Measurements from ENCODE around the gene TMEM200B.
"Not testable (repeated sequence)": the region's sequence is repeated elsewhere in the genome, so short reads cannot be mapped to it uniquely, and the experiment has no call there.

Gene TMEM200B

DNA sequence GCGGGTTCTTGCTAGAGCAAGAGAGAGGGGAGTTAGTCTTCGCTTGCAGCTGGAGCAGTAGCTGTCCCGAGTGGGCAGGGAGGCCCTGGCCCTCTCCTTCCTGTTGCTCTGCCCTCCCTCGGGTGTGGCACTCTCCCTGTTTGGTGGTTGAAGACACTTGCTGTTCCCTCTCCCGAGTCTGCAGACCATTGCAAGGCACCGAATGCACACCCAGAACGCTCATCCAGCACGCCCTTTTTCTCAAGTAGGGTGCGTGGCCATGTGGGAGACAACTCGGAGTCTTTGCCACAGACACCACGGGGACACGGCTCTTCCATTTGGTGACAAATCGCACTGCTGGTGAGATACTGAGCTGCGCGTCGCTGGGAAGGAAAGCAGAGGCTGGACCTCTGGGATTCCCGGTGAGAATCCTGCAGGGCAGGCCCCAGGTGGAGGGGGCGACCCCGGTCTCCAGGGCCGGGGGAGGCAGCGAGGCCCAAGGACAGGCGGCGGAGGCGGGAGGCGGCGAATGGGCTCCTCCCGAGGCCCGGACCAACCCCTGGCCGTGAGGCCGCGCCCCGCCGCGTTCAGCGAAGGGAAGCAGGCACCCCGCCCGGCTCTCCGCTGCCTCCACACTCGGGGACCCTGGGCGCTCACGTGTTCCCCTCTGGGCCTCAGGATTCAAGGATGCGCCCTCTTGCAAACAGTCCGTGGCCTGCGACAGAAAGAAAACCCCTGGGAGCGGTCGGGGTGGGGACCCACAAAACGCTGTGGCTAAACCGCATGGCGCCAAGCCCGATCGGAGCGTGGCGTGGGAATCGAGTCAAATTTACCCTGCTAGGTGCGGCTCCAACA lies 10.4 kb upstream of the TMEM200B start:
- no peak for DNase-seq

- DNase-seq = not testable (repeated sequence)
Observed at GRCh38 chr1:29131056-29131455, 7.4 kb upstream of the TMEM200B start.

DNA sequence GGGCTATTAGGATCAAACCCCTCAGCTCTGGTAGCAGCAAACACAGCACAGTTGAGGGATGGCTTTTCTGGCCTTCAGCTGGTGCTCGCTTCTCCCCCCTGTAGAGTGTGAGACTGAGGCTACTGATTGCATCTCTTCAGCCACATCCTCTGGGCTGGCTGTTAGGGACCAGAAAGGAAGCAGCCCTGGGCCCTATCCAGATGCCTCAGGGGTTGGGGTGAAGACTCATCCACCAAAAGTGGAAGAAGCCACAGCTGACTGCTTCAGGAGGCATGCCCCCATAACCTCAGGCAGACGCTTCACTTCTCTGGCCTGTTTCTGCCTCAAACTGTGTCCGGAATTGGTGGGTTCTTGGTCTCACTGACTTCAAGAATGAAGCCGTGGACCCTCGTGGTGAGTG lies 6.2 kb upstream of the TMEM200B start:
- DNase-seq = no peak

GRCh38 chr1:29128739-29129138 lies 5.0 kb upstream of the TMEM200B start:
- DNase-seq = no peak

DNA sequence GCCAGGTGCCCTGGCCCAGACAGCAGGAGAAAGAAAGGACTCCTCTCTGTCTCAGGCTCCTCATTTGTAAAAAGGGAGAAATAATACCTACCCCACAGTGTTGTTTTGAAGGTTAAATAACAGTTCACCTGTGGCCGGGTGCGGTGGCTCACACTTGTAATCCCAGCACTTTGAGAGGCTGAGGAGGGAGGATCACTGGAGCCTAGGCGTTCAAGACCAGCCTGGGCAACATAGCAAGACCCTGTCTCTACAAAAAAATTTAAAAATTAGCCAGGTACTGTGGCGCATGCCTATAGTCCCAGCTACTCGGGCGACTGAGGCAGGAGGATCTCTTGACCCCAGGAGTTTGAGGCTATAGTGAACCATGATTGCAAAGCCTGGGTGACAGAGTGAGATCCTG lies 2.5 kb upstream of the TMEM200B start:
- no peak for DNase-seq

- DNase-seq = no peak
Observed at GRCh38 chr1:29125788-29126187, 2.1 kb upstream of the TMEM200B start.

DNA sequence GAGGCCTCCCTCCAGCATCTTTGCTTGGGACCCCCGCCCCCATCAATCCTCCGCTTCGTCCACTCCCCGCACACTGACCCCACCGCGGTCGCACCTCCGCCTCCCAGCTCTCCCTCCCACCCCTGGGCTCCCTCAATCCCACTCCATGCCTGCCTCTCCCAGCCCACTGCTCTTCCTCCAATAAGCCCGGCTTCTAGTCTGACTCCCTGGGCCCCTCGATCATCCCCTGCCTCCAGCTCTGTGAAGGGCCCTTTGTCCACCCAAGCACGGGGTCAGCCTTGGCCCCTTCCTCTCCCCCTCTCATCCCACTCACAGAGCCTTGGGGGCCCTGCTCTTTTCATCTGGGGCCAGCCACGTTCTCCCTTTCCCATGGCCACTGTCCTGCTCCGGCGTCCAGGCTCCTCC lies 1.5 kb upstream of the TMEM200B start:
- DNase-seq = no peak

- DNase-seq = peak; percentile 82
Observed at GRCh38 chr1:29124366-29125236, 898 bp upstream of the TMEM200B start.

DNA sequence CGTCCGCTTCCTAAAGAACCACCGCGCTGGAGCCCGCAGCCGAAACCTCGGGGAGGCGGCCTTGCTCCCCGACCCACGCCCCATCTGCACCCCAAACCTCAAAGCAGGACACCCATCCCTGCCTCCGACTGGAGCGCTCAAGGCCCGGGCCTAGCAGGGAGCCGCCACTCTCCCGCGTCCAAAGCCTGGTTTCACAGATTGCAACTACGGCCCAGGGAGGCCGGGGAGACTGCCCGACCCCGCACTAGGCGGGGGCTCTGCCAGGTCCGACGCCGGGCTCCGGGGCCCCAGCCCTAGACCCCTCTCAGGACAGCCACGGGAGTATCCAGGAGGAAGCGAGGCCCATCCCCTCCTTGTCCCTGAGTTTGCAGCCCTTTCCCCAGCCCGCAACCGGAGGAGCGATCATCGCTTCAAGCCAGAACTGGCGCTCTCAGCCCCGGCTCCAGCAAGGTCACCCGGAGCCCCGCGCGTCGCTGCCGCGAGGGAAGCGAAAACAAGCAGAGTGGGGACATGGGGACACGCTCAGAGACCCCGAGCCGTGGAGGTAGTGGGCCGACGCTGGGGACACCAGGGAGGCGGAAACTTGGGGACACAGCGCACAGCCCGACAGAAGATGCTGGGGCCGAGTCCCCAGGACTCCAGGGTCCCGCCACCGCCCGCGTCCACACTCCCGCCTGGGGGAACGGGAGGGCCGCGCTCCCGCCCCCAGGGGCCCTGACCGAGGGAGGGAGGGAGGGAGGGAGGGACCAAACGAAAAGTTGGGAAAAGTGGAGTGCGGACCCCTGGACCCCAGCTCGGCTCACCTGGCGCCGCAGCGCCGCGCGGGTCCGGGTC lies 433 bp downstream of the TMEM200B start:
- DNase-seq = peak; percentile 73

GRCh38 chr1:29122682-29123052 lies 1.0 kb downstream of the TMEM200B start:
- peak; percentile 72 for DNase-seq

GRCh38 chr1:29121936-29122681 lies 1.6 kb downstream of the TMEM200B start:
- DNase-seq = peak; percentile 45

DNA sequence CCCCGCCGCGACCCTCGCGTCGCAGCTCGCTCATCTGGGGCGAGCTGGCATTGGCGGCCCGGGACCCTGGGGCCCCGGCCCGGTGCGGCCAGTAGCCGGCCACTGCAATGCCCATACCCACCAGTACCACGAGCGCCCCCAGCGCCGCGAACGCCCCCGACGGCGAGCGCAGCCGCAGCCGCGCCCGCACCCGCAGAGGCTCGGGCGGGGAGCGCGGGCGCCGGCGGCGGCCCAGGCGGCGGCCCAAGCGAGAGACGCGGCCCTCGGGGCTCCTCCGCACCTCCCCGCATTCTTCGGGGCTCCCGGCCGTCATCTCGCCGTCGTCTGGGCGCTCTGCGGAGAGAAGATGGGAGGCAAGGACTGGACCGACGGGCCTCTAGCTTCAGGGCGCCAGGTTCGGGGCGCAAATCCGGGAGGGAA lies 2.2 kb downstream of the TMEM200B start:
- peak; percentile 50 for DNase-seq

DNA sequence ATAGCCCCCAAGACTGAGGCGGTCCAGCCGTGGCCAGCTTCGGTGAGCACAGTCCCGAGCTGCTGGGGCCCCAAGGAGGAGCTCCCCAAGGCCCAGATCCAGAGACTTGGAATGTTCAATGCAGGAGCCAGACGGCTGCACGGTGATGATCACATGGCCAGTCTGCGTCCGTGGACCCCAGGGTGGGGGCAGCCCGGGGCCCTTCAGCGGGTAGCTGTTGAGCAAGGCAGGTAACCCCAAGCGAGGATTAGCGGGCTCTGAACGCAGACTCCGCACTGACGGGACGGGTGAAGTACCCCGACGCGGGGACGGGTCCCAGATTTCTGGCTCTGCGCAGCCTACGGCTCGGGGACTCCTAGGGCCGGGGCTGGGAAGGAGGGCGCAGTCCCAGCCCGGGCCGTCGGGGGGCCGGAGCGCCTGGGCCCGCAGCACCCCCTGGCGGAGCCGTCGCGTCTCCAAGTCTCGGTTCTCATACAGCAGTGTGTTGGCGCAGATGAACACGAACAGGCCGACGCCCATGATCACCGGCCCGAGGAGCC lies 2.7 kb downstream of the TMEM200B start:
- DNase-seq = peak; percentile 71

DNA sequence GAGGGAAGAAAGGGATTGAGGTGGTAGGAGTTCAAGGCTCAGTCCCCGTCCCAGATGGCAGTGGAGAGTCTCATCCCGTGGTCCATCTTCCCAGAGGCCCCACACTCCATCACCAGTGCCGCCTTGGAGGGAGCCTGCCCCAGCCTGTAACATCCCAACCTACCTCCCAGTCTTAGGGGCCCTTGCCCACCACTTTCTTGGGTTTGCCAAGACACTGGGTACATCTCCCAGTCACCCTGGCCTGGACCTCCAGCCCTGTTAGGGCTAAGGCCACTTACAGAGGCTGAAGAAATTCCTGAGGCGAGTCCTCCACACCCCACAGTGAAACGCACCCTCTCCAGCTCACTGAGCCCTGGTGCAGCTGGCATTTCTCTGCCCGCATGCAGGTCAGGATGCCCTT lies 3.3 kb downstream of the TMEM200B start:
- no peak for DNase-seq

- no peak for DNase-seq
Observed at GRCh38 chr1:29119121-29119929, 4.4 kb downstream of the TMEM200B start.

DNA sequence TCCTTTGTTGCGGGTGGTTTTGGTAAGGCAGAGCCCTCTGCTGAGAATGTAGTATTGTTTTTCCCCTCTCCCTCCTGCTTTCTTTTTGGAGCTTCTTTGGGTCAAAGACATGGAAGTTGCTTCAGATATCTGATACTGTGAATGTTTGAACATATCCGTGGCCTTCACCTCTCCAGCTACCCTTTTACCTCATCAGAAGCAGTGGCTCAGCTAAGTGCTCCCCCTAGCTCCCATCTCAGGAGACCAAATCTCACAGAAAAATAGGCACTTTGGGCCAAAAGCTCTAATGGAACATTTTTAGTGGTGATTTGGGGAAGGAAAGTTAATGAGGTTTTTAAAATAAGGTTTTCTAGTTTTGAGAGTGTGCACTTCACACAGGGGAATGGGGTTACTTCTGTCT lies 6.3 kb downstream of the TMEM200B start:
- DNase-seq = no peak

- no peak for DNase-seq
Observed at GRCh38 chr1:29114654-29115053, 9.0 kb downstream of the TMEM200B start.

- DNase-seq = no peak
Observed at GRCh38 chr1:29113413-29114117, 10.1 kb downstream of the TMEM200B start.

DNA sequence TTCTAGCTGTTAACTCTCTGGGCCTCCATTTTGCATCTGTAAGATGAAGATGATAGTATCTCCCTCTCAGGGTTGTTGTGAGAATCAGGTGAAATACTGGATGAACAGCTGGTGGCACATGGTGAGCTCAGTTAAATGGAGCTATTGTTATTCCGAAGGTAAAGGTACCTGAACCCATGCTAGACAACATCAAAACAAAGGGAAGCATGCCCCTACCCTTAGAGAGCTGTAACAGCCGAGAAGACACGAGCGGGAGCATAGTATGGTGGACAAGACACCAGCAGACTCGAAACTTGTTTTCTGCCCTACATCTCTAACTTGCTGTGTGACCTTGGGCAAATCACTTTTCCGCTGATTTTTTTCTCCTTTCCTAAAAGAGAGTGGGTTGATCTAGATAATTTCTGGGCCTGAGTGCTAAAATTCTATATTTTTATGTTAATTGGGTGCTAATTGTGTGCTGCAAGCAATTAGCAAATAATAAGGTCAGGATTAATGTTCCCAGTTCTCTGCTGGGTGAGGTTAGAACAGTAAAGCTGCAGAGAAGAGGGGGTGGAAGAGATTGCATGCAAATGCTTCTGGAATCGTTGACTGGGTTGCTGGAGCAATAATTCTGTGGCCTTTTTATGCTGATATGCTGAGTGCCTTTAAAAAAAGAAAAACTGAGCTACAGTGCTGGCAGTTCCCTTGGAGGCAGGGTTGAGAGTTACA lies 10.8 kb downstream of the TMEM200B start:
- DNase-seq = no peak

GRCh38 chr1:29108041-29108440 lies 15.7 kb downstream of the TMEM200B start:
- not testable (repeated sequence) for DNase-seq

Measured in DMS53 (cell line).